Astrocyte (in vitro differentiated cells and primary cell): ENCODE measurements around the gene MKRN2OS. TPM values are rescaled to one million over a fixed set of nuclear protein-coding genes. Genes with fewer than 3 reads are reported as not detected.

Source experiments
- DNase-seq: peaks from one replicate; pipeline ENCODE4 v3.0.0-alpha.2; 2010; ENCODE audit warnings: low read depth
- FAIRE-seq: peaks from 2 replicates; lab custom pipeline; 2011; peaks lifted over from hg19 to GRCh38; lab: Jason Lieb, UNC
- H2AFZ ChIP-seq: 2 replicates; pipeline ENCODE4 v1.6.0; 2012; ENCODE audit warnings: low read depth, low read length, inconsistent platforms
- H3K27ac ChIP-seq: 2 replicates; pipeline ENCODE4 v1.5.1; 2011; ENCODE audit warnings: low read depth, low read length, inconsistent platforms
- H3K27me3 ChIP-seq: 2 replicates; pipeline ENCODE4 v1.6.0; 2011; ENCODE audit warnings: low read length, inconsistent platforms; ENCODE audit not compliant: insufficient read depth
- H3K36me3 ChIP-seq: 2 replicates; pipeline ENCODE4 v1.5.1; 2011; ENCODE audit warnings: low read length, inconsistent platforms; ENCODE audit not compliant: insufficient read depth
- H3K4me1 ChIP-seq: 2 replicates; pipeline ENCODE4 v1.5.1; 2011; ENCODE audit warnings: low read length, inconsistent platforms; ENCODE audit not compliant: insufficient read depth
- H3K4me2 ChIP-seq: 2 replicates; pipeline ENCODE4 v1.6.0; 2012; ENCODE audit warnings: low read length, inconsistent platforms
- H3K4me3 ChIP-seq: 2 replicates; pipeline ENCODE4 v1.5.1; 2011; ENCODE audit warnings: low read depth, mild to moderate bottlenecking, low read length, inconsistent platforms; ENCODE audit not compliant: insufficient read depth
- H3K79me2 ChIP-seq: 2 replicates; pipeline ENCODE4 v1.6.0; 2012; ENCODE audit warnings: mild to moderate bottlenecking, low read length, inconsistent platforms; ENCODE audit not compliant: insufficient read depth
- H3K9ac ChIP-seq: 2 replicates; pipeline ENCODE4 v1.6.0; 2012; ENCODE audit warnings: mild to moderate bottlenecking, low read length, inconsistent platforms
- H3K9me3 ChIP-seq: 2 replicates; pipeline ENCODE4 v1.5.1; 2012; ENCODE audit warnings: low read depth, mild to moderate bottlenecking, low read length, inconsistent platforms; ENCODE audit not compliant: insufficient read depth
- H4K20me1 ChIP-seq: 2 replicates; pipeline ENCODE4 v1.6.0; 2012; ENCODE audit warnings: low read length, inconsistent platforms; ENCODE audit not compliant: insufficient read depth
- H3K27ac Mint-ChIP-seq: one replicate; pipeline ENCODE4 v1.8.0; 2021; ENCODE audit warnings: mild to moderate bottlenecking, mixed read lengths; ENCODE audit not compliant: unreplicated experiment
- H3K27me3 Mint-ChIP-seq: one replicate; pipeline ENCODE4 v1.8.0; 2021; ENCODE audit warnings: low read depth, mixed read lengths; ENCODE audit not compliant: unreplicated experiment
- H3K36me3 Mint-ChIP-seq: one replicate; pipeline ENCODE4 v1.8.0; 2021; ENCODE audit warnings: low read depth, mixed read lengths; ENCODE audit not compliant: unreplicated experiment
- H3K4me1 Mint-ChIP-seq: one replicate; pipeline ENCODE4 v1.8.0; 2021; ENCODE audit warnings: low read depth, mixed read lengths; ENCODE audit not compliant: unreplicated experiment
- H3K4me3 Mint-ChIP-seq: one replicate; pipeline ENCODE4 v1.8.0; 2021; ENCODE audit warnings: mild to moderate bottlenecking, moderate library complexity, mixed read lengths; ENCODE audit not compliant: unreplicated experiment
- H3K9me3 Mint-ChIP-seq: one replicate; pipeline ENCODE4 v1.8.0; 2021; ENCODE audit warnings: mild to moderate bottlenecking, mixed read lengths; ENCODE audit not compliant: unreplicated experiment
- EZH2 ChIP-seq: IDR thresholded peaks from 2 replicates; pipeline ENCODE4 v1.6.1; 2012; ENCODE audit warnings: mild to moderate bottlenecking, low read length, inconsistent platforms; ENCODE audit not compliant: insufficient read depth
- total RNA-seq: library from RNA; stranded (reverse); gene quantifications from 2 replicates; pipeline ENCODE4 v1.2.1, GENCODE V29; 2021
- TF ChIP-seq, protein P1 (sequence below): IDR thresholded peaks from 2 replicates; pipeline ENCODE4 v1.5.1; 2011; ENCODE audit warnings: low read depth, mild to moderate bottlenecking, inconsistent platforms, low read length, moderate library complexity; ENCODE audit not compliant: insufficient read depth

Gene MKRN2OS
- total RNA-seq, 1 donor from 2014 or later: 0.25 TPM

DNA sequence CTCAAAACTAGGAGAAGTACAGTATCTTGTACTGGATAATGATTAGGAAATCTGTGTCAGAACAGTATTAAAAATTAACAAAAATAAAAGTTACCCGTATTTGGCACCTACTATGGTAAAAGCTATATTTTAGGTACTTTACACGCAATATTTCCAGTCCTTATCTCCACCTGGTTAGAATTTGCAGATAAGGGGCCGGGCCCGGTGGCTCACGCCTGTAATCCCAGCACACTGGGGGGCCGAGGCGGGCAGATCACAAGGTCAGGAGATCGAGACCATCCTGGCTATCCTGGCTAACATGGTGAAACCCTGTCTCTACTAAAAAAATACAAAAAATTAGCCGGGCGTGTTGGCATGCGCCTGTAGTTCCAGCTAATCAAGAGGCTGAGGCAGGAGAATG, 28.4 kb downstream of the MKRN2OS start:
- Mint-ChIP-seq H3K9me3 (no peaks in the 10 kb centered on the region), H3K36me3 (peaks cover 7% of the 10 kb centered on the region), H3K27ac (no peak overlapping the region), H3K4me3 (no peak overlapping the region), H3K27me3 (no peaks in the 10 kb centered on the region), H3K4me1 (peaks cover 12% of the 10 kb centered on the region)
- Histone ChIP-seq H3K4me1 (no peaks in the 10 kb centered on the region), H3K9me3 (no peaks in the 10 kb centered on the region), H3K79me2 (no peaks in the 10 kb centered on the region), H3K27me3 (no peaks in the 10 kb centered on the region), H3K9ac (no peak overlapping the region), H3K36me3 (peaks cover 6% of the 10 kb centered on the region), H4K20me1 (no peaks in the 10 kb centered on the region), H3K4me3 (no peak overlapping the region), H2AFZ (no peak overlapping the region), H3K27ac (no peak overlapping the region), H3K4me2 (no peak overlapping the region)
- FAIRE-seq (no peak), DNase-seq (no peak)
- TF ChIP-seq, protein P1, sequence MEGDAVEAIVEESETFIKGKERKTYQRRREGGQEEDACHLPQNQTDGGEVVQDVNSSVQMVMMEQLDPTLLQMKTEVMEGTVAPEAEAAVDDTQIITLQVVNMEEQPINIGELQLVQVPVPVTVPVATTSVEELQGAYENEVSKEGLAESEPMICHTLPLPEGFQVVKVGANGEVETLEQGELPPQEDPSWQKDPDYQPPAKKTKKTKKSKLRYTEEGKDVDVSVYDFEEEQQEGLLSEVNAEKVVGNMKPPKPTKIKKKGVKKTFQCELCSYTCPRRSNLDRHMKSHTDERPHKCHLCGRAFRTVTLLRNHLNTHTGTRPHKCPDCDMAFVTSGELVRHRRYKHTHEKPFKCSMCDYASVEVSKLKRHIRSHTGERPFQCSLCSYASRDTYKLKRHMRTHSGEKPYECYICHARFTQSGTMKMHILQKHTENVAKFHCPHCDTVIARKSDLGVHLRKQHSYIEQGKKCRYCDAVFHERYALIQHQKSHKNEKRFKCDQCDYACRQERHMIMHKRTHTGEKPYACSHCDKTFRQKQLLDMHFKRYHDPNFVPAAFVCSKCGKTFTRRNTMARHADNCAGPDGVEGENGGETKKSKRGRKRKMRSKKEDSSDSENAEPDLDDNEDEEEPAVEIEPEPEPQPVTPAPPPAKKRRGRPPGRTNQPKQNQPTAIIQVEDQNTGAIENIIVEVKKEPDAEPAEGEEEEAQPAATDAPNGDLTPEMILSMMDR: no peak
- TF ChIP-seq EZH2: no peak

DNA sequence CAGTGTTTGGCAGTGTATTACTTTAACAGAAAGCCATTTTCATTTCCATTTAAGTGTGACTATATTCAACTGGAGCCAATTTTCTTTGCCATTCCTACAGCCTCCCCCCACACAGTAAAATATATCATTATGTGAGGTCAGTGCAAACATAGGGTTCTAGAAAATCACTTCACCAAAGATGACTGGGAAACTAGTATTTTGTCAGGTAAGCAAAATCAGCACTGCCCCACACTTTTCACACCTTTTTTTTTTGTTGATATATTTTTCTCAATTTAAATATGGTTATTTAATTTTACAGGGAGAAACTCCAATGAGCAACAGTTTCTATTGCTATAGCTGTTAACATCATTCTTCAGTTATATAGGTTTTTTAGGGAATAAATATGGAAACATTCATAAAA, 29.7 kb downstream of the MKRN2OS start:
- no peak overlapping the region for H3K9ac ChIP-seq
- H3K79me2 ChIP-seq: no peaks in the 10 kb centered on the region
- no peaks in the 10 kb centered on the region for H3K27me3 ChIP-seq
- Mint-ChIP-seq H3K9me3 (no peaks in the 10 kb centered on the region), H3K27me3 (no peaks in the 10 kb centered on the region), H3K27ac (no peak overlapping the region), H3K4me1 (peaks cover 12% of the 10 kb centered on the region), H3K4me3 (no peak overlapping the region), H3K36me3 (peaks cover 2% of the 10 kb centered on the region)
- H3K27ac ChIP-seq: no peak overlapping the region
- FAIRE-seq (no peak), DNase-seq (no peak)
- no peak overlapping the region for H2AFZ ChIP-seq
- H3K9me3 ChIP-seq: no peaks in the 10 kb centered on the region
- TF ChIP-seq, protein P1: no peak
- TF ChIP-seq EZH2: no peak
- H3K4me1 ChIP-seq: no peaks in the 10 kb centered on the region
- H3K4me2 ChIP-seq: no peak overlapping the region
- peaks cover 3% of the 10 kb centered on the region for H3K36me3 ChIP-seq
- H3K4me3 ChIP-seq: no peak overlapping the region
- H4K20me1 ChIP-seq: no peaks in the 10 kb centered on the region

DNA sequence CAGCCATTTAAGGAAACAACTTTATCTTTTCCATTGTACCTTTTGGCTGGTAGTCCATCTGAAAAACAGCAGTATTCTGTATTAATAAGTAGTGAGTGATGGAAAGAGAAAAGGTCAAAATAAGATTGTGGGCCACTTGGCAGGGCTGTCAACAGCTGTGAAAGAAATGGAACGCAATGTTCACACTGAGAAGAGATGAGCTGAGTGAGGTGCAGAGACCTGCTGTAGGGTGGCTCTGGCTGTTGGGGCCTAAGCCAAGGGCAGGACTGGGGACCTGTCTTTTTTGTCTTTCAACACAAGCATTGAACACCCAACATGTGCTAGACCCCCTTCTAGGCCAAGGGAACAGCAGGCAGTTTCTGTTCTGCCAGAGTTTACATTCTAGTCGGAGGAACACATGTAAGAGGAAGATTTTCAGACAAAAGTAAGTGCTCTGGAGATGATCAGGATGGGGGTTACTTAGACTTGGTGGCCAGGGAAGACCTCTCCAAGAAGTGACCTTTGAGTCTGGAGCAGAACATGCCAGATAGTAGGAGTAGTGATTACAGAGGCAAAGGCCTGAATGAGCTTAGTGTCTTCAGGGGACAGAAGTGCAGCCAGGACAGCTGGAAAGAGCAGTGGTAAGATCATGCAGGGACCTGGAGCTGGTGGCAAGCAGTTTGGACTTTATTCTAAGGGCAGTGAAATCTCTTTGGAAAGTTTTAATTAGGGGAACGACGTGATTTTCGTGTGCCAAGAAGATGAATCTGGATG, 31.4 kb downstream of the MKRN2OS start:
- H3K9me3 ChIP-seq: no peaks in the 10 kb centered on the region
- H3K79me2 ChIP-seq: no peaks in the 10 kb centered on the region
- H4K20me1 ChIP-seq: no peaks in the 10 kb centered on the region
- FAIRE-seq (no peak), DNase-seq (no peak)
- H3K4me1 ChIP-seq: peaks cover 5% of the 10 kb centered on the region
- peaks cover 3% of the 10 kb centered on the region for H3K36me3 ChIP-seq
- H3K4me2 ChIP-seq: no peak overlapping the region
- Mint-ChIP-seq H3K4me1 (peaks cover 19% of the 10 kb centered on the region), H3K4me3 (no peak overlapping the region), H3K9me3 (no peaks in the 10 kb centered on the region), H3K27me3 (no peaks in the 10 kb centered on the region), H3K36me3 (peaks cover 4% of the 10 kb centered on the region), H3K27ac (no peak overlapping the region)
- H3K9ac ChIP-seq: no peak overlapping the region
- H3K4me3 ChIP-seq: no peak overlapping the region
- no peaks in the 10 kb centered on the region for H3K27me3 ChIP-seq
- no peak overlapping the region for H3K27ac ChIP-seq
- H2AFZ ChIP-seq: no peak overlapping the region
- TF ChIP-seq, protein P1: no peak
- TF ChIP-seq EZH2: no peak
